HPDE6-E6E7 (cell line): ENCODE measurements around the gene MEIOC.

Experiments
- DNase-seq: peaks from one replicate; pipeline ENCODE4 v3.0.0; 2011; ENCODE audit warnings: missing footprints; ENCODE audit errors: extremely low spot score

The MEIOC gene

DNA sequence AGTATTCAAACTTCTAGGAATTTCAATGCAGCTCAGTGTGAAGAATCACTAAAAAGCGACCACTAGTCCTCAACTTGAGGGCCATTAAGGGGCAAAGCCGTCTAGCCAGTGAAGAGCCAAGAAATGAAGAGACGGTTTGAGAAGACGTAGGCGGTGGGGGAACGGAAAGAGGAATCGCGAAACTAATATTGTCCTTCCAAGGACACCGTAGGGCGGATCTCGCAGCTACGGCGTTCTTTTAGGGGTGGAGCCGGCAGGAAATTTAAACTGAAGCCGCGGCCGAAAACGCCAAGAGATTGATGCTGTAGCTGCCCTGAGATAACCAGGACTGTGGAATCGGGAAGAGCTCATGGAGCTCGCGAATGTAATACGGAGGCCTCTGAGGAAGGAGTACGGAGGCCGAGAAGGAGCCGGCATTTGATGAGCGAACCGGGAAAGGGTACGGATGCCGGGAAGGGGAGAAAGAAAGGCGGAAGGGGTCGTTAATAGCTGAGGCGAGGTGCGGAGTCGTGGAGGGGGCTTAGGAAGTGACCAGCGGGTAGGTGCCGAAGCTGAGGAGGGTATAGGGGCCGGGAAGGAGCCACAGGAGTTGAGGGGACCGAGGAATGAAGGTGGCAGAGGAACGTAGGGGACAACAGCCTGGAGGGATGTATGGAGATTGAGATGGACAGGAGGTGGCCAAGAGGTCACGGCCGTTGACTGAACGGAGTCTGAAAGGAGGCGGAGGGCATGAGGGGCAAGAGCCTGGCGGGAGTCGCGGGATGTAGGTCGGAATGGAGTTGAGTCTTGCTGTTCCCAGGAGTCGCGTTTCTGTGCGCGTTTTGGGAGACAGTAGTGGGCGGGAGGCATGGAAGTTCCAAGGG, 52.4 kb downstream of the MEIOC start, which contains the start of gene DBF4B:
Gene DBF4B, plus strand, starts transcription at position 265 of the 863 bp plus-strand sequence. Its CDS starts 156 bp downstream, at position 421.
- DNase-seq = peak; percentile 96

GRCh38 chr17:44719444-44719843, 63.2 kb downstream of the MEIOC start:
- DNase-seq = no peak

GRCh38 chr17:44722254-44722653, 66.0 kb downstream of the MEIOC start:
- no peak for DNase-seq
